ENCODE measurements around the gene PSTPIP1. TPM values are rescaled to one million over a fixed set of nuclear protein-coding genes. Genes with fewer than 3 reads are reported as not detected.

Gene PSTPIP1
- total and polyA plus RNA-seq, 2 of the 13 experiments (the other 11 are each of a cell fraction or from before 2014, with no cell fraction given): 4.4 to 8.7 TPM

DNA sequence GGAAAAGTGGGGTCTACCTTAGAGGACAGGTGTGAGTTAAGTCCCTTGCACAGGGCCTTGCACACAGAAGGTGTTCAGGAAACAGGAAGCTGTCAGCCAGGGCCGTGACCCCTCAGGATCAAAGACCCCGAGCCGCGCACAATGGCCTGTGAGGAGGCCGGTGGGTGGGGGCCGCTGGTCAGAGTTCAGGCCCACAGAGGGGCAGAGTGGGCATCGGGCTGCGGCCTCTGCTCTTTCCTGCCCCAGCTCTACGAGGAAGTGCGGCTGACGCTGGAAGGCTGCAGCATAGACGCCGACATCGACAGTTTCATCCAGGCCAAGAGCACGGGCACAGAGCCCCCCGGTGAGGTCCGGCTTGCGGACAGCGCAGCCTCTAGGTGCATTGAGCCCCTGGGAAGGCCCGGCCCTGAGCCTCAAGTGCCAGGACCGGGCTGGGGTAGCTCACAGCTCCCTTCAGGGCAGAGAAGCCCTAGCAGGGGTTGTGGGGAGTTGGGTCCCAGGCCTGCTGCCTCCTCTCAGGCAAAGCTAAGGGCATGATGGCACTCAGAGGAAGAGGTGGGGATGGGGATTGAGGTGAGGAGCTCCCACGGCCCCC is 37.2 kb downstream of the PSTPIP1 start (continued):
- TF ChIP-seq CBX5 (CRISPR knock-in tag; IDR thresholded peaks at IDR 0.05; ENCODE audit: borderline replicate concordance): no peak
- peak; percentile 95 for TF ChIP-seq NR2C2 (CRISPR knock-in tag; IDR thresholded peaks at IDR 0.05; ENCODE audit: borderline replicate concordance)
- TF ChIP-seq NR2F1 (CRISPR knock-in tag; IDR thresholded peaks at IDR 0.05): peak; percentile 88 to 92
- no peak for TF ChIP-seq SP4 (CRISPR knock-in tag; IDR thresholded peaks at IDR 0.05)
- no peak; the same call in 1 of the 2 replicates for TF ChIP-seq CEBPG (CRISPR knock-in tag; IDR thresholded peaks at IDR 0.05)
- TF ChIP-seq ZBTB7B (CRISPR knock-in tag; IDR thresholded peaks at IDR 0.05): peak; percentile 97
- TF ChIP-seq, protein P1, sequence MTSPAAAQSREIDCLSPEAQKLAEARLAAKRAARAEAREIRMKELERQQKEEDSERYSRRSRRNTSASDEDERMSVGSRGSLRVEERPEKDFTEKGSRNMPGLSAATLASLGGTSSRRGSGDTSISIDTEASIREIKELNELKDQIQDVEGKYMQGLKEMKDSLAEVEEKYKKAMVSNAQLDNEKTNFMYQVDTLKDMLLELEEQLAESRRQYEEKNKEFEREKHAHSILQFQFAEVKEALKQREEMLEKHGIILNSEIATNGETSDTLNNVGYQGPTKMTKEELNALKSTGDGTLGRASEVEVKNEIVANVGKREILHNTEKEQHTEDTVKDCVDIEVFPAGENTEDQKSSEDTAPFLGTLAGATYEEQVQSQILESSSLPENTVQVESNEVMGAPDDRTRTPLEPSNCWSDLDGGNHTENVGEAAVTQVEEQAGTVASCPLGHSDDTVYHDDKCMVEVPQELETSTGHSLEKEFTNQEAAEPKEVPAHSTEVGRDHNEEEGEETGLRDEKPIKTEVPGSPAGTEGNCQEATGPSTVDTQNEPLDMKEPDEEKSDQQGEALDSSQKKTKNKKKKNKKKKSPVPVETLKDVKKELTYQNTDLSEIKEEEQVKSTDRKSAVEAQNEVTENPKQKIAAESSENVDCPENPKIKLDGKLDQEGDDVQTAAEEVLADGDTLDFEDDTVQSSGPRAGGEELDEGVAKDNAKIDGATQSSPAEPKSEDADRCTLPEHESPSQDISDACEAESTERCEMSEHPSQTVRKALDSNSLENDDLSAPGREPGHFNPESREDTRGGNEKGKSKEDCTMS (CRISPR knock-in tag; conservative IDR thresholded peaks at IDR 0.05): no peak
- TF ChIP-seq, protein P2, sequence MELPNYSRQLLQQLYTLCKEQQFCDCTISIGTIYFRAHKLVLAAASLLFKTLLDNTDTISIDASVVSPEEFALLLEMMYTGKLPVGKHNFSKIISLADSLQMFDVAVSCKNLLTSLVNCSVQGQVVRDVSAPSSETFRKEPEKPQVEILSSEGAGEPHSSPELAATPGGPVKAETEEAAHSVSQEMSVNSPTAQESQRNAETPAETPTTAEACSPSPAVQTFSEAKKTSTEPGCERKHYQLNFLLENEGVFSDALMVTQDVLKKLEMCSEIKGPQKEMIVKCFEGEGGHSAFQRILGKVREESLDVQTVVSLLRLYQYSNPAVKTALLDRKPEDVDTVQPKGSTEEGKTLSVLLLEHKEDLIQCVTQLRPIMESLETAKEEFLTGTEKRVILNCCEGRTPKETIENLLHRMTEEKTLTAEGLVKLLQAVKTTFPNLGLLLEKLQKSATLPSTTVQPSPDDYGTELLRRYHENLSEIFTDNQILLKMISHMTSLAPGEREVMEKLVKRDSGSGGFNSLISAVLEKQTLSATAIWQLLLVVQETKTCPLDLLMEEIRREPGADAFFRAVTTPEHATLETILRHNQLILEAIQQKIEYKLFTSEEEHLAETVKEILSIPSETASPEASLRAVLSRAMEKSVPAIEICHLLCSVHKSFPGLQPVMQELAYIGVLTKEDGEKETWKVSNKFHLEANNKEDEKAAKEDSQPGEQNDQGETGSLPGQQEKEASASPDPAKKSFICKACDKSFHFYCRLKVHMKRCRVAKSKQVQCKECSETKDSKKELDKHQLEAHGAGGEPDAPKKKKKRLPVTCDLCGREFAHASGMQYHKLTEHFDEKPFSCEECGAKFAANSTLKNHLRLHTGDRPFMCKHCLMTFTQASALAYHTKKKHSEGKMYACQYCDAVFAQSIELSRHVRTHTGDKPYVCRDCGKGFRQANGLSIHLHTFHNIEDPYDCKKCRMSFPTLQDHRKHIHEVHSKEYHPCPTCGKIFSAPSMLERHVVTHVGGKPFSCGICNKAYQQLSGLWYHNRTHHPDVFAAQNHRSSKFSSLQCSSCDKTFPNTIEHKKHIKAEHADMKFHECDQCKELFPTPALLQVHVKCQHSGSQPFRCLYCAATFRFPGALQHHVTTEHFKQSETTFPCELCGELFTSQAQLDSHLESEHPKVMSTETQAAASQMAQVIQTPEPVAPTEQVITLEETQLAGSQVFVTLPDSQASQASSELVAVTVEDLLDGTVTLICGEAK (IDR thresholded peaks at IDR 0.05): no peak
- TF ChIP-seq, protein P2 (CRISPR knock-in tag; IDR thresholded peaks at IDR 0.05): peak; percentile 82
- TF ChIP-seq NPAS2 (CRISPR knock-in tag; IDR thresholded peaks at IDR 0.05; ENCODE audit: borderline replicate concordance): no peak
- TF ChIP-seq, protein P3, sequence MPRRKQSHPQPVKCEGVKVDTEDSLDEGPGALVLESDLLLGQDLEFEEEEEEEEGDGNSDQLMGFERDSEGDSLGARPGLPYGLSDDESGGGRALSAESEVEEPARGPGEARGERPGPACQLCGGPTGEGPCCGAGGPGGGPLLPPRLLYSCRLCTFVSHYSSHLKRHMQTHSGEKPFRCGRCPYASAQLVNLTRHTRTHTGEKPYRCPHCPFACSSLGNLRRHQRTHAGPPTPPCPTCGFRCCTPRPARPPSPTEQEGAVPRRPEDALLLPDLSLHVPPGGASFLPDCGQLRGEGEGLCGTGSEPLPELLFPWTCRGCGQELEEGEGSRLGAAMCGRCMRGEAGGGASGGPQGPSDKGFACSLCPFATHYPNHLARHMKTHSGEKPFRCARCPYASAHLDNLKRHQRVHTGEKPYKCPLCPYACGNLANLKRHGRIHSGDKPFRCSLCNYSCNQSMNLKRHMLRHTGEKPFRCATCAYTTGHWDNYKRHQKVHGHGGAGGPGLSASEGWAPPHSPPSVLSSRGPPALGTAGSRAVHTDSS (CRISPR knock-in tag; conservative IDR thresholded peaks at IDR 0.05): no peak
- no peak for TF ChIP-seq TP53 (CRISPR knock-in tag; conservative IDR thresholded peaks at IDR 0.05)
- TF ChIP-seq DNMT3B (CRISPR knock-in tag; conservative IDR thresholded peaks at IDR 0.05): no peak
- peak; percentile 72; the same call in 1 of the 2 replicates for TF ChIP-seq RXRB (CRISPR knock-in tag; IDR thresholded peaks at IDR 0.05; ENCODE audit: borderline replicate concordance)
- TF ChIP-seq, protein P4, sequence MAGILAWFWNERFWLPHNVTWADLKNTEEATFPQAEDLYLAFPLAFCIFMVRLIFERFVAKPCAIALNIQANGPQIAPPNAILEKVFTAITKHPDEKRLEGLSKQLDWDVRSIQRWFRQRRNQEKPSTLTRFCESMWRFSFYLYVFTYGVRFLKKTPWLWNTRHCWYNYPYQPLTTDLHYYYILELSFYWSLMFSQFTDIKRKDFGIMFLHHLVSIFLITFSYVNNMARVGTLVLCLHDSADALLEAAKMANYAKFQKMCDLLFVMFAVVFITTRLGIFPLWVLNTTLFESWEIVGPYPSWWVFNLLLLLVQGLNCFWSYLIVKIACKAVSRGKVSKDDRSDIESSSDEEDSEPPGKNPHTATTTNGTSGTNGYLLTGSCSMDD (CRISPR knock-in tag; IDR thresholded peaks at IDR 0.05): no peak
- peak; percentile 85 for TF ChIP-seq NR2F2 (IDR thresholded peaks at IDR 0.05; ENCODE audit: borderline replicate concordance, low read depth)

Data from HepG2 (cell line).